Glomerular endothelial cell (primary cell): ENCODE measurements around the gene TIMP4. TPM values are rescaled to one million over a fixed set of nuclear protein-coding genes. Genes with fewer than 3 reads are reported as not detected.

Experiments used
- DNase-seq: peaks from one replicate; pipeline ENCODE4 v3.0.0-alpha.2; 2011; ENCODE audit warnings: low read depth, low spot score; ENCODE audit errors: extremely low read depth
- total RNA-seq: library from RNA; depleted of rRNA; stranded (reverse); fragments of >200 nt; gene quantifications from 2 replicates; pipeline ENCODE4 v1.2.3, GENCODE V29; 2015

The TIMP4 gene
- total RNA-seq, 1 donor from 2014 or later = not detected

- no peak for DNase-seq
Measured at GRCh38 chr3:12148183-12148940, 10.3 kb downstream of the TIMP4 start.

GRCh38 chr3:12147049-12147780 is 11.5 kb downstream of the TIMP4 start:
- no peak for DNase-seq

DNA sequence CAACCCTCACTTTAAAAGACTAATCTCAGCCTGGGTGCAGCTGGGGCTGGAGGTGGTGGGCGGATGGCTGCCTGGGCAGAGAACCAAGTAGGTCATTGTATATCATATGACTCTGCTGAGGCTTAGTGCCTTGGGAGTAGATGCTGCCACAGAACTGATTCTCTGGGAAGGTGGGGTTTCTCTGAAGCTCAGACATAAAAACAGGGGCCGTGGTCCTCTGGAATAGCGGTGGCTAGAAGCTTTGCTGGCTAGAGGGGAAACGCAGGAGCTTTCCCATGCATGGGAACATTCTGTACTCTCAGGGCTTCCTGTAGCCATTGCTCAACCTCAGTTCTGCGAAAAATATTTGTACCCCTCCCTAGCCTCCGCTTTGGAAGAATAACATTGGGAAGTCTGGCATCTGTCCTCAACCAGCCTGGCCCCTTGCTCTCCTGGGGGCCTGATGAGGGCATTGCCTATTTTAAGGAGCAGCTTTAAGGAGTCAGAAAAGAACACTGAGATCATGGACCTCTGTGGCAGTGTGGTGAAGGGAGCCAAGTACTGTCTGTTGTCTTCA is 14.7 kb downstream of the TIMP4 start:
- no peak for DNase-seq

- no peak for DNase-seq
Measured at GRCh38 chr3:12142476-12142875, 16.2 kb downstream of the TIMP4 start.

DNA sequence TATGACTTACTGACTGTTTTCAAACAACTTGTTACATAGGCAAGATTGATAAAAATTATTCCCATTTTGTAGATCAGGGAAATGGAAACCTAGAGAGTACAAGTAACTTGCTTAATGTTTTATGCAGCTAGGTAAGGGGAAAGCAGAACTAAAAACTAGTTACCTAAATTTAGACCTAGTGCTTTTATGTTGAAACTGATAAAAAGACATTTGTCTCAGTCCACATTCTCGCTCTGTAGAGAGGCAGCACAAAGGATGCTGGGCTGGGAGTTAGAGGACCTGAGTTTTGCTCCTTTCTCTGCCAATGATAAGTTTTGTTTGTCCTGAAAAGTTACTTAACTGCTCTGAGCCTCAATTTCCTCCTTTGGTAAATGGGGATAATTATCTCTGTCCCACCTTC is 17.4 kb downstream of the TIMP4 start:
- DNase-seq = no peak

- DNase-seq = no peak
Measured at GRCh38 chr3:12139111-12139511, 19.6 kb downstream of the TIMP4 start.

DNA sequence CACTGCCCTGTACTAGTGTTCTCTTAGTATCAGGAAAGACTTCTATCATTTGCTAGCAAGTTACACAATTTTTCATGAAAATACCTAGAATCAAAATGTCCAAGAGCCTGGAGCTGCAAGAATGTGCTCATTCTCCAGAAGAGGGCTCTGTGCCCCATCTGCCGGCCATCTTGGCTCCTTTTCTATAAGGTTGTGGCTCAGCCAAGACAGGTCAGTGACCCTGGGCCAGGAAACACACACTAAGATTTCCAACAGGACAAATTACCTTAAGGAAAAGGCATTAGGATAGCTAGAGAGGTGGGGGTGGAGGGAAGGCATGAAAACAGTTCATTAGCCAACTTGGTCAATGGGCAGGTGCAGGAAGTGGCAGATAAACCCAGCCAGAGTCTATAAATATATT is 20.7 kb downstream of the TIMP4 start:
- DNase-seq = no peak

DNA sequence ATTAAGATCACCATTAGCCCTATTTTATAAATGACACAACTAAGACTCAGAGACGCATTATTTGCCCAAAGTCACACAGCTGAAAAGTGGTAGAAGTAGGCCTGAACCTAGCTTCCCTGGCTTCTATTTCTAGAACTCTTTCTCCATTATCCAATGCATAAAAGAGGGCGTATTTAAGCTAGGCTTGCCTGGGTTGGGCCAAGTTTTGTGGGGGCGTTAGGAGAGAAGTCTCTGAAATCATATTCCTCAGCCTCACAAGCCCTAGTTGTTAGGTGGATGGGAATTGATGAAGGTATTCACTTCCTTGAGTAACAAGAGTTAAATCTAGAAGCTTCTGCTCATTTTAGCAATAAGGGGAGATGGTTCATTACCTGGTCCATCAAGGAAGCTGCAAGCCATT is 22.3 kb downstream of the TIMP4 start:
- no peak for DNase-seq

DNA sequence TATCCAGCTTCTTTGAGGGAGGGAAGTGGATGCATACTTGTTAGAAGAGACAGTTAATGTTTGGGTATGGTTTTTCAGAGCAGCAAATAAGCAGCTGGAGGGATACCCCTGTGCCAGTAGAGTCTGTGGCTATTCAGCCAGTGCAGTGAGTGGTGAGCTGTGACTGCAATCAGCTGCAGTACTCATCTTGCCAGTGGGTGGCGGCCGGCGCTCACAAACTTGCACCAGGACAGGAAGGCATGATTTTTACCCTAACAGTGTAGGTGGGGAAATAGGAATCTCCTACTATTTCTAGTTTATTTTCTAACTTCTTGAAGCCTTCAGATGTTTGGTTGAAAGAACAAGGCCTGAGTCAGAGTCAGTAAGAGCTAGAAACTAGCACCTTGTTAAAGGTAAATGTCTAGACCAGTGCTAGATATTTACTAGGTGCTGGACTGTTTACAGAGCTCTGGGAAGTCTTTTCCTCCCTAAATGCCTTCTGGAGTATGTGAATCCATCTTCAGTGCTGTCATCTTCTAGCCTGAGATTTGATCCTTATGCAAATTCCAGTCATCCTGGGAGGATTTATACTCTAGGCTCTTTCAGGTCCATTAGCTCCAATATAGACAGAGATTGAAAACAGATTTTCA is 23.6 kb downstream of the TIMP4 start:
- DNase-seq = no peak

DNA sequence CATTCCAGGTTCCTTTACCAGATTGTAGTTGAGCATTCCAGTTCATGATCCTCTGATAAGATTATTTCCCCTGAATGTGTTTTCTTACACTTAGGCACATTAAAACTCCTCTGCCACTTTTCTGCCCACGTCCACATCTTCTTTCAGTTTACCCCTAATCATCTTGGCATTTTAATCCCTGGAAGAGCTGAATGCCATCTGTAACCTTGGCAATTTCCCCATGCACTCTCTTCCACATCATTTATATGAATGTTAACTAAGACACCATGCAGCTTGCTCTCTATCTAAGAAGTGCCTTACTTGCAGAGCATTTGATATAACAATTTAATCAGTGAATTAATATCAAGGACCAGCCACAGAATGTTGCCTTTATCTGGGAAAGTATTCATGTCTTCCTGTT is 25.8 kb downstream of the TIMP4 start:
- no peak for DNase-seq

- DNase-seq = no peak
Measured at GRCh38 chr3:12131351-12132090, 27.2 kb downstream of the TIMP4 start.

- no peak for DNase-seq
Measured at GRCh38 chr3:12127391-12127790, 31.3 kb downstream of the TIMP4 start.

DNA sequence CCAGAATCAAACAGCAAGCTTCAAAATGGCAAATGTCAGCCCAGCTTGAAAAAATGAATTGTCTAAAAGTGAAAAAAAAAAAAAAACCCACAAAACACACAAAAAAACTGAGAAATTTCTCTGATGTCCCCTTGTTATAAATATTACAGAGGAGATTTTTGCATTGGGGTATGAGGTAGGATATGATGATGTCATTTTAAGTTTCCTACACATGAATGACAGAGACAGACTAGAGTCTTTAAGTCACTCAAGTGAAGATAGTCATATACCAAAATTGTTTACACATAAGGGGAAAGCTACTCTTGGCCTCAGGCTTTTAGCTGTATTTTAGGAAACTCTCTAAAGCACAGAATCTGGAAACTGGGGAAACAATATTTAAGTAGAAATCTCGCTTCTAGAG is 32.9 kb downstream of the TIMP4 start:
- DNase-seq = no peak

GRCh38 chr3:12121466-12121865 is 37.2 kb downstream of the TIMP4 start:
- DNase-seq = no peak

GRCh38 chr3:12120374-12121140 is 38.2 kb downstream of the TIMP4 start:
- no peak for DNase-seq

GRCh38 chr3:12117473-12117872 is 41.2 kb downstream of the TIMP4 start:
- DNase-seq = no peak

GRCh38 chr3:12116870-12117269 is 41.8 kb downstream of the TIMP4 start:
- no peak for DNase-seq

GRCh38 chr3:12115849-12116248 is 42.9 kb downstream of the TIMP4 start:
- no peak for DNase-seq

- DNase-seq = no peak
Measured at GRCh38 chr3:12115104-12115503, 43.6 kb downstream of the TIMP4 start.

- no peak for DNase-seq
Measured at GRCh38 chr3:12114251-12114650, 44.5 kb downstream of the TIMP4 start.
